GM06990 (cell line): ENCODE data around the gene RHOC.
"Not testable (repeated sequence)": the region's sequence is repeated elsewhere in the genome, so short reads cannot be mapped to it uniquely, and the experiment has no call there.

ENCODE experiments used
- DNase-seq: peaks from one replicate; pipeline ENCODE4 v3.0.0-alpha.2; 2011; ENCODE audit not compliant: insufficient read length; ENCODE audit errors: extremely low read depth
- H3K27me3 ChIP-seq: replicated peaks from 2 replicates; pipeline ENCODE4 v1.6.0; 2011; ENCODE audit warnings: low read length; ENCODE audit not compliant: control insufficient read depth, insufficient read depth
- H3K36me3 ChIP-seq: 2 replicates; pipeline ENCODE4 v1.5.1; 2011; ENCODE audit warnings: low read length; ENCODE audit not compliant: control insufficient read depth, insufficient read depth
- H3K4me3 ChIP-seq: replicated peaks from 2 replicates; pipeline ENCODE4 v1.5.1; 2011; ENCODE audit warnings: low read depth, mild to moderate bottlenecking, control low read depth, low read length
- CTCF ChIP-seq: IDR thresholded peaks from 2 replicates; pipeline ENCODE4 v1.5.1; 2011; ENCODE audit warnings: low read length, control low read depth, mild to moderate bottlenecking, inconsistent platforms; ENCODE audit not compliant: insufficient read depth, poor library complexity, severe bottlenecking

Gene RHOC

GRCh38 chr1:112737573-112737972, 30.6 kb upstream of the RHOC start:
- Histone ChIP-seq H3K4me3 (no peak overlapping the region), H3K27me3 (peaks cover 2% of the 10 kb centered on the region), H3K36me3 (no peaks in the 10 kb centered on the region)
- TF ChIP-seq CTCF, result no peak
- DNase-seq, result no peak

- H3K4me3 ChIP-seq, result no peak overlapping the region
- no peak for DNase-seq
- H3K36me3 ChIP-seq, result no peaks in the 10 kb centered on the region
- H3K27me3 ChIP-seq, result peaks cover 2% of the 10 kb centered on the region; the same call in 1 of the 2 replicates
- no peak for TF ChIP-seq CTCF
Observed at GRCh38 chr1:112735752-112736151, 28.8 kb upstream of the RHOC start.

- TF ChIP-seq CTCF, result no peak
- no peak for DNase-seq
- peaks cover 2% of the 10 kb centered on the region; the same call in 1 of the 2 replicates for H3K27me3 ChIP-seq
- H3K4me3 ChIP-seq, result no peak overlapping the region
- no peaks in the 10 kb centered on the region for H3K36me3 ChIP-seq
Observed at GRCh38 chr1:112731451-112731850, 24.5 kb upstream of the RHOC start.

- H3K4me3 ChIP-seq, result no peak overlapping the region
- no peak for DNase-seq
- TF ChIP-seq CTCF, result no peak
- H3K36me3 ChIP-seq, result no peaks in the 10 kb centered on the region
- H3K27me3 ChIP-seq, result peaks cover 2% of the 10 kb centered on the region; the same call in 1 of the 2 replicates
Observed at GRCh38 chr1:112729909-112730308, 23.0 kb upstream of the RHOC start.

GRCh38 chr1:112729011-112729410, 22.1 kb upstream of the RHOC start:
- not testable (repeated sequence) for H3K4me3 ChIP-seq, H3K27me3 ChIP-seq, H3K36me3 ChIP-seq, DNase-seq

- not testable (repeated sequence) for H3K27me3 ChIP-seq, H3K36me3 ChIP-seq, DNase-seq, H3K4me3 ChIP-seq
Observed at GRCh38 chr1:112728306-112728971, 21.5 kb upstream of the RHOC start.

GRCh38 chr1:112727716-112728115, 20.8 kb upstream of the RHOC start:
- H3K36me3 ChIP-seq, result no peaks in the 10 kb centered on the region
- no peak overlapping the region for H3K4me3 ChIP-seq
- H3K27me3 ChIP-seq, result peaks cover 1% of the 10 kb centered on the region; the same call in 1 of the 2 replicates
- no peak for DNase-seq
- TF ChIP-seq CTCF, result no peak

GRCh38 chr1:112724240-112724639, 17.3 kb upstream of the RHOC start:
- DNase-seq, H3K27me3 ChIP-seq, H3K4me3 ChIP-seq, H3K36me3 ChIP-seq: not testable (repeated sequence)
